Vagina (tissue), 2 donors: Measurements from ENCODE around the gene CRACDL.

Experiments
- CTCF ChIP-seq, 3 experiments: fragments of 450-650 bp in 2 of 3; fragments of 200-600 bp in 1 of 3; sonication (generic) in 1 of 3; IDR thresholded peaks; one replicate each; pipeline ENCODE4 v1.5.1; 2017 to 2019; ENCODE audit warnings: antibody characterized with exemption in 3 of 3, mild to moderate bottlenecking in 2 of 3, moderate library complexity in 2 of 3
- POLR2A ChIP-seq, 2 donors: fragments of 450-650 bp; IDR thresholded peaks; one replicate each; pipeline ENCODE4 v1.6.1; 2017; ENCODE audit warnings: antibody characterized with exemption in 2 of 2, mild to moderate bottlenecking in 2 of 2, moderate library complexity in 2 of 2
- POLR2AphosphoS5 ChIP-seq, 2 donors: sonication (generic); formaldehyde crosslinking; IDR thresholded peaks; one replicate each; pipeline ENCODE4 v1.9.0; 2017; ENCODE audit warnings: antibody characterized with exemption in 2 of 2, mild to moderate bottlenecking in 2 of 2, low read depth in 1 of 2; ENCODE audit not compliant: insufficient read depth in 1 of 2

- no peak for TF ChIP-seq CTCF (IDR thresholded peaks at IDR 0.05)
- TF ChIP-seq POLR2AphosphoS5 (IDR thresholded peaks at IDR 0.05; ENCODE audit: insufficient read depth in 1 of 2, low read depth in 1 of 2): no peak
- TF ChIP-seq POLR2A (IDR thresholded peaks at IDR 0.05): no peak
Observed at GRCh38 chr2:98932778-98933343, 3.2 kb downstream of the CRACDL start.
